NCI-H524 (cell line): ENCODE data around the gene ENOX1.
"Not testable (repeated sequence)": the region's sequence is repeated elsewhere in the genome, so short reads cannot be mapped to it uniquely, and the experiment has no call there.

Experiments used
- DNase-seq, 2 experiments: peaks; one replicate each; lab custom pipeline; 2025; lab: John Stamatoyannopoulos, UW

ENOX1 gene

GRCh38 chr13:43357564-43357963 is 429.2 kb downstream of the ENOX1 start:
- no peak for DNase-seq

GRCh38 chr13:43356567-43356966 is 430.2 kb downstream of the ENOX1 start:
- DNase-seq = no peak

- DNase-seq = no peak
These were observed 431.0 kb downstream of the ENOX1 start for GRCh38 chr13:43355774-43356173.

GRCh38 chr13:43354153-43354945 is 432.4 kb downstream of the ENOX1 start:
- DNase-seq = peak; percentile 3 to 30

- no peak for DNase-seq
These were observed 433.1 kb downstream of the ENOX1 start for GRCh38 chr13:43353631-43354030.

GRCh38 chr13:43351612-43352011 is 435.2 kb downstream of the ENOX1 start:
- DNase-seq = not testable (repeated sequence)

GRCh38 chr13:43348397-43348796 is 438.4 kb downstream of the ENOX1 start:
- no peak for DNase-seq

GRCh38 chr13:43347877-43348276 is 438.9 kb downstream of the ENOX1 start:
- DNase-seq = no peak

GRCh38 chr13:43346427-43346826 is 440.3 kb downstream of the ENOX1 start:
- DNase-seq = no peak

- DNase-seq = no peak
These were observed 443.1 kb downstream of the ENOX1 start for GRCh38 chr13:43343645-43344044.

- DNase-seq = no peak
These were observed 446.8 kb downstream of the ENOX1 start for GRCh38 chr13:43339805-43340550.

GRCh38 chr13:43339145-43339804 is 447.5 kb downstream of the ENOX1 start:
- DNase-seq = no peak

GRCh38 chr13:43335764-43336163 is 451.0 kb downstream of the ENOX1 start:
- no peak for DNase-seq

- DNase-seq = no peak
These were observed 453.6 kb downstream of the ENOX1 start for GRCh38 chr13:43333176-43333575.

- no peak for DNase-seq
These were observed 455.1 kb downstream of the ENOX1 start for GRCh38 chr13:43331672-43332071.

GRCh38 chr13:43329702-43330101 is 457.1 kb downstream of the ENOX1 start:
- no peak for DNase-seq

- no peak for DNase-seq
These were observed 457.9 kb downstream of the ENOX1 start for GRCh38 chr13:43328907-43329306.

- DNase-seq = no peak
These were observed 460.7 kb downstream of the ENOX1 start for GRCh38 chr13:43326100-43326499.

GRCh38 chr13:43325636-43326035 is 461.1 kb downstream of the ENOX1 start:
- DNase-seq = no peak

GRCh38 chr13:43324129-43324528 is 462.6 kb downstream of the ENOX1 start:
- DNase-seq = peak in 1 of 2 experiments; percentile 30

- no peak for DNase-seq
These were observed 466.9 kb downstream of the ENOX1 start for GRCh38 chr13:43319617-43320444.

GRCh38 chr13:43316946-43317353 is 469.8 kb downstream of the ENOX1 start:
- peak in 1 of 2 experiments; percentile 35 for DNase-seq
